Karpas-422 (cell line): ENCODE results near the gene KCNH1. TPM values are rescaled to one million over a fixed set of nuclear protein-coding genes. Genes with fewer than 3 reads are reported as not detected.

Source experiments
- DNase-seq: peaks from one replicate; pipeline ENCODE4 v3.0.0-alpha.2; 2015
- H2AFZ ChIP-seq: fragments of 200-600 bp; sonication (generic); 2 replicates; pipeline ENCODE4 v1.6.1; 2014; ENCODE audit warnings: antibody characterized with exemption, low read length, mixed read lengths
- H3K27ac ChIP-seq: fragments of 200-600 bp; sonication (generic); 2 replicates; pipeline ENCODE4 v1.5.1; 2014; ENCODE audit warnings: mild to moderate bottlenecking, low read length, moderate library complexity
- H3K27me3 ChIP-seq: fragments of 200-600 bp; sonication (generic); 2 replicates; pipeline ENCODE4 v1.6.1; 2014; ENCODE audit warnings: low read length, mixed read lengths
- H3K36me3 ChIP-seq: fragments of 200-600 bp; sonication (generic); 2 replicates; pipeline ENCODE4 v1.6.1; 2014; ENCODE audit warnings: low read length, mixed read lengths; ENCODE audit not compliant: insufficient read depth
- H3K4me1 ChIP-seq: fragments of 200-600 bp; sonication (generic); 2 replicates; pipeline ENCODE4 v1.6.1; 2014; ENCODE audit warnings: mild to moderate bottlenecking, low read length, mixed read lengths
- H3K4me2 ChIP-seq: fragments of 200-600 bp; sonication (generic); 2 replicates; pipeline ENCODE4 v1.6.1; 2014; ENCODE audit warnings: low read length, low read depth, mild to moderate bottlenecking; ENCODE audit not compliant: poor library complexity, severe bottlenecking
- H3K4me3 ChIP-seq: fragments of 200-600 bp; sonication (generic); 2 replicates; pipeline ENCODE4 v1.5.1; 2014; ENCODE audit warnings: mild to moderate bottlenecking, antibody characterized with exemption, low read length, mixed read lengths
- H3K79me2 ChIP-seq: fragments of 200-600 bp; sonication (generic); 2 replicates; pipeline ENCODE4 v1.6.1; 2014; ENCODE audit warnings: mild to moderate bottlenecking, low read length, mixed read lengths
- H3K9ac ChIP-seq: fragments of 200-600 bp; sonication (generic); 2 replicates; pipeline ENCODE4 v1.6.0; 2014; ENCODE audit warnings: low read length
- H3K9me2 ChIP-seq: fragments of 200-600 bp; sonication (generic), shearing (Covaris generic); replicated peaks from 2 replicates; pipeline ENCODE4 v1.6.0; 2014; ENCODE audit warnings: mild to moderate bottlenecking, low read length, moderate library complexity; ENCODE audit not compliant: insufficient read depth
- H3K9me3 ChIP-seq: fragments of 300-700, 200-600 bp; sonication (generic); 2 replicates; pipeline ENCODE4 v1.6.1; 2014; ENCODE audit warnings: low read length, mixed read lengths
- H4K20me1 ChIP-seq: fragments of 200-600 bp; sonication (generic); 2 replicates; pipeline ENCODE4 v1.6.1; 2014; ENCODE audit warnings: mild to moderate bottlenecking, antibody characterized with exemption, low read length, low read depth; ENCODE audit not compliant: insufficient read depth
- total RNA-seq: library from RNA; depleted of rRNA; stranded (reverse); fragments of >200 nt; shearing (Covaris generic); gene quantifications from 2 replicates; pipeline ENCODE4 v1.2.3, GENCODE V29; 2014; ENCODE audit warnings: low replicate concordance; rRNA removed

KCNH1 gene, protein sequence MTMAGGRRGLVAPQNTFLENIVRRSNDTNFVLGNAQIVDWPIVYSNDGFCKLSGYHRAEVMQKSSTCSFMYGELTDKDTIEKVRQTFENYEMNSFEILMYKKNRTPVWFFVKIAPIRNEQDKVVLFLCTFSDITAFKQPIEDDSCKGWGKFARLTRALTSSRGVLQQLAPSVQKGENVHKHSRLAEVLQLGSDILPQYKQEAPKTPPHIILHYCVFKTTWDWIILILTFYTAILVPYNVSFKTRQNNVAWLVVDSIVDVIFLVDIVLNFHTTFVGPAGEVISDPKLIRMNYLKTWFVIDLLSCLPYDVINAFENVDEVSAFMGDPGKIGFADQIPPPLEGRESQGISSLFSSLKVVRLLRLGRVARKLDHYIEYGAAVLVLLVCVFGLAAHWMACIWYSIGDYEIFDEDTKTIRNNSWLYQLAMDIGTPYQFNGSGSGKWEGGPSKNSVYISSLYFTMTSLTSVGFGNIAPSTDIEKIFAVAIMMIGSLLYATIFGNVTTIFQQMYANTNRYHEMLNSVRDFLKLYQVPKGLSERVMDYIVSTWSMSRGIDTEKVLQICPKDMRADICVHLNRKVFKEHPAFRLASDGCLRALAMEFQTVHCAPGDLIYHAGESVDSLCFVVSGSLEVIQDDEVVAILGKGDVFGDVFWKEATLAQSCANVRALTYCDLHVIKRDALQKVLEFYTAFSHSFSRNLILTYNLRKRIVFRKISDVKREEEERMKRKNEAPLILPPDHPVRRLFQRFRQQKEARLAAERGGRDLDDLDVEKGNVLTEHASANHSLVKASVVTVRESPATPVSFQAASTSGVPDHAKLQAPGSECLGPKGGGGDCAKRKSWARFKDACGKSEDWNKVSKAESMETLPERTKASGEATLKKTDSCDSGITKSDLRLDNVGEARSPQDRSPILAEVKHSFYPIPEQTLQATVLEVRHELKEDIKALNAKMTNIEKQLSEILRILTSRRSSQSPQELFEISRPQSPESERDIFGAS
- not detected in 2 replicates for total RNA-seq

DNA sequence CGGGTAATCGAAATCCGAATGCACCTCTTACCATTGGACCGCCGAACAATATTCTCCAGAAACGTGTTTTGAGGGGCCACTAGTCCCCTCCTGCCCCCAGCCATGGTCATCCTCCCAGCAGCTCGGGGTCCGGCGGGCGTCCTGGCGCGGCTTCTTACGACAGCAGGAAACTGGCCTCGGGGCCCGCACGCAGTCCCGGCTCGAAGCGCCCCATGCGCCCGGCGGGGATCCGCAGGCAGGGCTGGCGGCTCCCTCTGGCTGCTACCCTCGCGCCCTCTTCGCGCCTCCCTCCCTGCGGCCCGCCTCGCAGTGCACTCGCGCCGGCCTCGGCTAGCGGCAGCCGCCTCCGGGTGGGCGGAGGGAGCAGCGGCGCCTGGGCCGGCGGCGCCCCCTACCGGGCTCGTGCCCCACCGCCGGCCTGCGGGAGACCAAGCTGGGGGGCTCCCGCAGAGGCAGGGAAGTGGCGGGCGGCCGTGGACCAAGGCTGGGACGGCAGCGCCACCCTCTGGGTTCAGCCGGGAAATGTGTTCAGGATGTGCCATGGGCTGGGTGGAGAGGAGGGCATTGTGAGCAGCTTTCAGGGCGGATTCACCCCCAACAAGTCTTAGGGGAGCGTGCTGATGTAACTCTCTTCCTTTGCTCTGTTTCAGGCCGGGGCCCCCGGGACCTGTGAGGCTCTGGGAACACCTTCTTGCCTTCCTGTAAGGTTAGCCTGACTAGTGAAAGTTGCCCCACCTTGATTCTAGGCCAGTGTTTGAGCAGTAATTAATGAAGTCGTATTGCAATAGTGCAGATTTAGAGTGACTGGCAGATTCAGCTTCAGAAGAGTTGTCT, at the start of gene KCNH1:
Gene KCNH1, minus strand, starts transcription at position 313 of the 834 bp plus-strand sequence. Its CDS starts 203 bp downstream, at position 110.
- peak; percentile 62 for DNase-seq
- H3K79me2 ChIP-seq: no peaks in the 10 kb centered on the region
- H3K9me3 ChIP-seq: no peaks in the 10 kb centered on the region
- H3K9ac ChIP-seq: no peak within 1 kb of the TSS
- H3K27me3 ChIP-seq: no peaks in the 10 kb centered on the region
- no peaks in the 10 kb centered on the region for H4K20me1 ChIP-seq
- no peaks in the 10 kb centered on the region for H3K9me2 ChIP-seq
- H3K4me2 ChIP-seq: no peak within 1 kb of the TSS
- no peak within 1 kb of the TSS for H3K27ac ChIP-seq
- H3K4me1 ChIP-seq: no peaks in the 10 kb centered on the region
- no peak within 1 kb of the TSS for H3K4me3 ChIP-seq
- H2AFZ ChIP-seq: no peak within 1 kb of the TSS
- no peaks in the 10 kb centered on the region for H3K36me3 ChIP-seq

DNA sequence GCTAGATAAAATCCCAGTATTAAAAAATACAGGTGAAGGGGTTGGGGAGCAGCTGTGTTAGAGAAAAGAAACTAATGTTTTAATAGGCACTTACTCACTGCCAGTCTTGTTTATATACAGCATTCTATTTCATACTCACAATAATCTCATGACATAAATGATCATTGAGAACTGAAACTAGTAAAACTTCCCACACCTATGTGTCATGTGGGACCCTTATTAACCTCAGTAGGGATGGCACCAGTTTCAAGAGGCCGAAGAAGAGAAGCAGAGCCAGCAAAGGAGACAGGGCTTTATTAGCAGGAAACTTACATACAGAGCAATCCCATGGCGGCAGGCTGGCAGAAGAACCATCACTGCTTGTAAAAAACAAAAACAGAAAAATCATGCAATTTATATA, 48.8 kb upstream of the KCNH1 start:
- Histone ChIP-seq H3K9me3 (no peaks in the 10 kb centered on the region), H3K79me2 (no peaks in the 10 kb centered on the region)

DNA sequence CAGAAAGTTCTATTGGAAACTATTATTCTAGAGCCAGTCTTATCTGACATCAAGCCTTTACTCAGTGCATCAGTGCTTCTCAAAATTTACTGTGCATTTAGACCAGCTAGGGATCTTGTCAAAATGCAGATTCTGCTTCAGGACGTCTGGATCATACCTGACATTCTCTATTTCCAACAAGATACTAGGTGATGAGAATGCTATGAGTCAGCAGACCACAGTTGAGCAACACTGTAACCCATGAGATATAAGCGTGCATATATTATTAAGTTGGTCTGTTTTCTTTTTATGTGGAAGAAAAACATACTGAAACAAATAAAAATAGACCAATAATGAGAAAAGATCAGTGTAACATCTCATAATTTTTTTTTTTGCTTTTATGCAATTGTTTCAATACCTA, 40.4 kb upstream of the KCNH1 start:
- H4K20me1 ChIP-seq: no peaks in the 10 kb centered on the region
- H3K4me3 ChIP-seq: no peak overlapping the region
- no peaks in the 10 kb centered on the region for H3K79me2 ChIP-seq
- no peaks in the 10 kb centered on the region for H3K36me3 ChIP-seq
- no peak for DNase-seq
- no peak overlapping the region for H3K9ac ChIP-seq
- H2AFZ ChIP-seq: no peak overlapping the region
- peaks cover 11% of the 10 kb centered on the region for H3K4me1 ChIP-seq
- no peaks in the 10 kb centered on the region for H3K27me3 ChIP-seq
- no peak overlapping the region for H3K27ac ChIP-seq
- H3K4me2 ChIP-seq: no peak overlapping the region
- no peaks in the 10 kb centered on the region for H3K9me2 ChIP-seq
- no peaks in the 10 kb centered on the region for H3K9me3 ChIP-seq

More for the DNA sequence above, 48.8 kb upstream of the KCNH1 start:
- no peaks in the 10 kb centered on the region for H3K36me3 ChIP-seq
- no peaks in the 10 kb centered on the region for H3K9me2 ChIP-seq
- H3K9ac ChIP-seq: no peak overlapping the region
- no peak overlapping the region for H2AFZ ChIP-seq
- no peaks in the 10 kb centered on the region for H3K27me3 ChIP-seq
- H4K20me1 ChIP-seq: no peaks in the 10 kb centered on the region
- no peak for DNase-seq
- H3K4me1 ChIP-seq: no peaks in the 10 kb centered on the region
- no peak overlapping the region for H3K27ac ChIP-seq
- no peak overlapping the region for H3K4me2 ChIP-seq
- no peak overlapping the region for H3K4me3 ChIP-seq

DNA sequence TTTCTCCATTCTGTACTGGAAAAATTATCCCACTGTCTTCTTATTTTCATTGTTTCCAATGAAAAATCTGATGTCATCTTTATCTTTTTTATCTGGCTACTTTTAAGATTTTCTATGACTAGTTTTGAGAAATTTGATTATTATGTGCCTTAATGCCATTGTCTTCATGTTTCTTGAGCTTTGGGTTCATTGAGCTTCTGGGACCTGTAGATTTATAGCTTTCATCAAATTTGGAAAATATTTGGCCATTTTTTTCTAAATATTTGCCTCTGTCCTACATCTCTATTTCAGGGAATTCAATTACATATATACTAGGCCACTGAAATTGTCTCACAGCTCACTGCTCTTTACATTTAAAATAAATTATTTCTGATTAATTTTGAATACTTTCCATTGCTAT, 38.7 kb upstream of the KCNH1 start:
- no peaks in the 10 kb centered on the region for H3K36me3 ChIP-seq
- H3K9me2 ChIP-seq: no peaks in the 10 kb centered on the region
- H3K9ac ChIP-seq: no peak overlapping the region
- no peak for DNase-seq
- no peak overlapping the region for H2AFZ ChIP-seq
- H4K20me1 ChIP-seq: no peaks in the 10 kb centered on the region
- H3K27me3 ChIP-seq: no peaks in the 10 kb centered on the region
- peaks cover 11% of the 10 kb centered on the region for H3K4me1 ChIP-seq
- H3K79me2 ChIP-seq: no peaks in the 10 kb centered on the region
- H3K4me2 ChIP-seq: no peak overlapping the region
- H3K27ac ChIP-seq: no peak overlapping the region
- no peak overlapping the region for H3K4me3 ChIP-seq
- no peaks in the 10 kb centered on the region for H3K9me3 ChIP-seq

DNA sequence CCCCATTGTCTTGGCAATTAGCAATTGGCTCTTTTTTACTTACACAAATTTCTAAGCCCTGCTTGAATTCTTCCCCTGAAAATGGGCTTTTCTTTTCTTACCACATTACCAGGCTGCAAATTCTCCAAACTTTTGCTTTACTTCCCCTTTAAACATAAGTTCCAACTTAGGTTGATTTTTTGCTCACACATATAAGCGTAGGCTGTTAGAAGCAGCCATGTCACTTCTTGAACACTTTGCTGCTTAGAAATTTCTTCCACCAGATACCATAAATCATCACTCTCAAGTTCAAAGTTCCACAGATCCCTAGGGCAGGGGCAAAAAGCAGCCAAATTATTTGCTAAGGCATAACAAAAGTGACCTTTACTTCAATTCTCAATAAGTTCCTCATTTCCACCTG, 35.4 kb upstream of the KCNH1 start:
- no peak for DNase-seq
- H3K79me2 ChIP-seq: no peaks in the 10 kb centered on the region
- H2AFZ ChIP-seq: no peak overlapping the region
- H3K4me1 ChIP-seq: no peaks in the 10 kb centered on the region
- H3K27ac ChIP-seq: no peak overlapping the region
- no peaks in the 10 kb centered on the region for H3K9me3 ChIP-seq
- H3K4me3 ChIP-seq: no peak overlapping the region
- no peak overlapping the region for H3K4me2 ChIP-seq
- H3K36me3 ChIP-seq: no peaks in the 10 kb centered on the region
- H3K9ac ChIP-seq: no peak overlapping the region
- H3K27me3 ChIP-seq: no peaks in the 10 kb centered on the region
- no peaks in the 10 kb centered on the region for H3K9me2 ChIP-seq
- H4K20me1 ChIP-seq: no peaks in the 10 kb centered on the region

DNA sequence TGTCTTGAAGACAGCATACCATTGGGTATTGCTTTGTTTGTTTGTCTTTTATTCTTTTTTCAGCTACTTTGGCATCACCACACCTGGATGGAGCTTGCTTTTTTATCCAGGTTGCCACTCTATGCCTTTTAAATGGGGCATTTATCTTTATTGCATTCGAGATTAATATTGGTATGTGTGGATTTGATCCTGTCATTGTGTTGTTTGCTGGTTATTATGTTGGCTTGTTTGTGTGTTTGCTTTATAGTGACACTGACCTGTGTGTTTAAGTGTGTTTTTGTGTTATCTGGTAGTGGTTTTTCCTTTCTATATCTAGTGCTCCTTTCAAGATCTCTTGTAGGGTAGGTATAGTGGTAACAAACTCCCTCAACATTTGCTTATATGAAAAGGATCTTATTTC, 24.9 kb upstream of the KCNH1 start:
- Histone ChIP-seq H4K20me1 (no peaks in the 10 kb centered on the region), H3K27me3 (no peaks in the 10 kb centered on the region)

DNA sequence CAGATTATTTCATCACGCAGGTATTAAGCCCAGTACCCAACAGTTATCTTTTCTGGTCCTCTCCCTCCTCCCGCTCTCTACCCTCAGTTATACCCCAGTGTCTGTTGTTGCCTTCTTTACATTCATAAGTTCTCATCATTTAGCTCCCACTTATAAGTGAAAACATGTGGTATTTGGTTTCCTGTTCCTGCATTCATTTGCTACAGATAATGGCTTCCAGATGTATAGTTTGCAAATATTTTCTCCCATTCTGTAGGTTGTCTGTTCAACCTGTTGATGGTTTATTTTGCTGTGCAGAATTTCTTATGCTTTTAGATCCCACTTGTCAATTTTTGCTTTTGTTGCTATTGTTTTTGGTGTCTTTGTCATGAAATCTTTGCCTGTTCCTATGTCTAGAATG, 21.1 kb upstream of the KCNH1 start:
- no peaks in the 10 kb centered on the region for H3K36me3 ChIP-seq
- H3K9me2 ChIP-seq: no peaks in the 10 kb centered on the region
- H3K9ac ChIP-seq: no peak overlapping the region
- H3K9me3 ChIP-seq: no peaks in the 10 kb centered on the region
- H3K4me2 ChIP-seq: no peak overlapping the region
- no peak overlapping the region for H3K4me3 ChIP-seq
- H4K20me1 ChIP-seq: no peaks in the 10 kb centered on the region
- DNase-seq: no peak
- H3K27ac ChIP-seq: no peak overlapping the region
- H2AFZ ChIP-seq: no peak overlapping the region
- no peaks in the 10 kb centered on the region for H3K27me3 ChIP-seq
- no peaks in the 10 kb centered on the region for H3K4me1 ChIP-seq
- no peaks in the 10 kb centered on the region for H3K79me2 ChIP-seq

More for the DNA sequence above, 24.9 kb upstream of the KCNH1 start:
- Histone ChIP-seq H3K79me2 (no peaks in the 10 kb centered on the region), H3K27ac (no peak overlapping the region), H3K4me3 (no peak overlapping the region), H3K9me3 (no peaks in the 10 kb centered on the region), H3K4me2 (no peak overlapping the region), H3K9me2 (no peaks in the 10 kb centered on the region), H3K9ac (no peak overlapping the region), H3K4me1 (no peaks in the 10 kb centered on the region), H2AFZ (no peak overlapping the region), H3K36me3 (no peaks in the 10 kb centered on the region)
- DNase-seq: no peak
